Kidney capillary endothelial cell (primary cell): Measurements from ENCODE around the gene RASSF8.
A peak's percentile ranks its signal among the peaks of the same experiment; 100 is the strongest.

ENCODE experiments used
- DNase-seq: peaks from one replicate; pipeline ENCODE4 v3.0.0-alpha.2; 2018; ENCODE audit warnings: low spot score

The RASSF8 gene

GRCh38 chr12:26108915-26109314 is 150.4 kb downstream of the RASSF8 start:
- DNase-seq: no peak

GRCh38 chr12:26109343-26109881 is 150.9 kb downstream of the RASSF8 start:
- no peak for DNase-seq

- no peak for DNase-seq
These were observed 153.8 kb downstream of the RASSF8 start for GRCh38 chr12:26112232-26112631.

GRCh38 chr12:26112703-26113147 is 154.2 kb downstream of the RASSF8 start:
- DNase-seq: no peak

GRCh38 chr12:26113181-26113654 is 154.7 kb downstream of the RASSF8 start:
- no peak for DNase-seq

- DNase-seq: peak; percentile 62
These were observed 155.6 kb downstream of the RASSF8 start for GRCh38 chr12:26113853-26114719.

GRCh38 chr12:26114720-26115401 is 156.4 kb downstream of the RASSF8 start:
- no peak for DNase-seq

GRCh38 chr12:26116829-26117715 is 158.6 kb downstream of the RASSF8 start:
- DNase-seq: no peak

- DNase-seq: no peak
These were observed 159.8 kb downstream of the RASSF8 start for GRCh38 chr12:26118308-26118707.

GRCh38 chr12:26119391-26119989 is 161.0 kb downstream of the RASSF8 start:
- peak; percentile 52 for DNase-seq

GRCh38 chr12:26120561-26121274 is 162.2 kb downstream of the RASSF8 start:
- no peak for DNase-seq

GRCh38 chr12:26121323-26122060 is 163.0 kb downstream of the RASSF8 start:
- DNase-seq: no peak

GRCh38 chr12:26122061-26122680 is 163.7 kb downstream of the RASSF8 start:
- DNase-seq: peak; percentile 28

GRCh38 chr12:26122681-26123481 is 164.4 kb downstream of the RASSF8 start:
- DNase-seq: peak; percentile 33

GRCh38 chr12:26123482-26123980 is 165.0 kb downstream of the RASSF8 start:
- DNase-seq: peak; percentile 31

GRCh38 chr12:26124446-26125399 is 166.2 kb downstream of the RASSF8 start, which contains the start of gene BHLHE41:
BHLHE41 (minus strand) TSS chr12:26125037; CDS start chr12:26124779, 258 bp downstream.
- peak; percentile 16 for DNase-seq
